IMR-90 (cell line): ENCODE data around the gene SASS6.

ENCODE experiments used
- CTCF ChIP-seq: conservative IDR thresholded peaks from 2 replicates; pipeline ENCODE4 v1.5.1; 2012; ENCODE audit warnings: mild to moderate bottlenecking, low read depth, low read length, improper control_type of control experiment
- ELK1 ChIP-seq: fragments of 150-350 bp; IDR thresholded peaks from 2 replicates; pipeline ENCODE4 v1.6.1; 2016; ENCODE audit warnings: low read depth, mild to moderate bottlenecking, low read length, moderate library complexity, borderline replicate concordance
- FOS ChIP-seq: fragments of 150-350 bp; IDR thresholded peaks from 2 replicates; pipeline ENCODE4 v1.6.1; 2016; ENCODE audit warnings: low read depth, low read length
- POLR2A ChIP-seq: IDR thresholded peaks from 2 replicates; pipeline ENCODE4 v1.6.1; 2012; ENCODE audit warnings: mild to moderate bottlenecking, low read depth, low read length
- RAD21 ChIP-seq: IDR thresholded peaks from 2 replicates; pipeline ENCODE4 v1.6.1; 2012; ENCODE audit warnings: low read length, improper control_type of control experiment
- USF2 ChIP-seq: fragments of 150-350 bp; IDR thresholded peaks from 2 replicates; pipeline ENCODE4 v1.6.1; 2017; ENCODE audit warnings: mild to moderate bottlenecking, antibody characterized with exemption, low read length, low read depth

GRCh38 chr1:100061681-100062080 lies 71.0 kb downstream of the SASS6 start:
- TF ChIP-seq FOS (no peak), RAD21 (no peak), POLR2A (no peak), USF2 (no peak), ELK1 (no peak), CTCF (no peak)
